NOMO-1 treated with dmso at 0.1 percent for 144 hours (cell line): ENCODE measurements around the gene GSAP.
"Not testable (repeated sequence)": the region's sequence is repeated elsewhere in the genome, so short reads cannot be mapped to it uniquely, and the experiment has no call there.

Source experiments
- DNase-seq: peaks from one replicate; lab custom pipeline; 2025; ENCODE audit not compliant: unreplicated experiment; lab: John Stamatoyannopoulos, UW

GSAP gene

DNA sequence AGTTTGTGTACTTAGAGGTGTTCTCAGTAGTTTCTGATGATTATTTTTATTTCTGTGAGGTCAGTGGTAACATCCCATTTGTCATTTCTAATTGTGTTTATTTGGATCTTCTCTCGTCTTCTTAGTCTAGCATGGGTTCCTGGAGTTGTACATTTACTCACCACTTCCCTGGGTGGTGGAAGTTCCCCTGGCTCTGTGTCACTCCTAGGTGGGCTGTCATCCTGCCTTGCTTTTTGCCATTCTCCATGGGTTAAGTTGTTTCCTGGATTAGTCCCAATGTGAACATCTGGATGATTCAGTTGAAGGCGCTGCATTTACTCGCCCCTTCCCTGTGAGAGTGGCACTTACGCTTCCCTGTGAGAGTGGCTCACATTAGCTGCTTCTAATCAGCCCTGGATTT lies 48.2 kb downstream of the GSAP start:
- DNase-seq: no peak

DNA sequence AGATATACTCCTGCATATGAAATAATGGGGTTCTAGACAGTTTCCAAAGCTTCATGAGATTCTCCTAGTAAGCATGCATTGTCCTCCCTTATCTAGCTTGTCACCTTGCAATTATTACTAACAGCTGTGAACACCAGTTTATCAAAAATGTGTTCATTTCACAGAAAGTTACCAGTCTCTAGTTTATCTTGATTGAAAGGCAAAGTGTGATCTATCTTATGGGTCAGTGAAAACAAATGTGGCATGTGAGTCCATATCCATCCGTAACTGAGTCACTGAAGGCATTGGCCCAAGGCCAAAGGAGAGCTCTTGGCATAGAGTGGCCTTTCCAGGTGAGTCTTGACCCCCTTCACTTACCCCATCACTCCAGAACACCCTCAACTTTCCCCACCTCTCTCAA lies 53.2 kb downstream of the GSAP start:
- DNase-seq: no peak

DNA sequence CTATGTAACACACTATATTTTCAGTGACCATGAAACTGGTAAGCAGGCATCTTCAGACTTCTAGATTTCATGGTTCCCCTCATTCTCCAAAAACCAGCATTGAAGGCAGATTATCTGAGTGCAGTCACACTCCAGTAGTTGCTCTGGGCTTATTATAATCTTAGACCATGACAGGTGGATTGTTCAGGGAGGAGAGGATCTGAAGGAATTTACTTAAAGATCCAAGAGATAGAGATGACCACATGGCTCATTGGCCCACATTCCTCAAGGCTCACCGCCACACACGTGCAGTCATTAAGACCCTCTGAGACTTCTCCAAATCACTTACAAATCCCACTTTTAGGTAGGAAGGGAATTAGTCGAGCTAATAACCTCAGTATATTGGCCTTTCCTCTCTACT lies 55.2 kb downstream of the GSAP start:
- DNase-seq: no peak

DNA sequence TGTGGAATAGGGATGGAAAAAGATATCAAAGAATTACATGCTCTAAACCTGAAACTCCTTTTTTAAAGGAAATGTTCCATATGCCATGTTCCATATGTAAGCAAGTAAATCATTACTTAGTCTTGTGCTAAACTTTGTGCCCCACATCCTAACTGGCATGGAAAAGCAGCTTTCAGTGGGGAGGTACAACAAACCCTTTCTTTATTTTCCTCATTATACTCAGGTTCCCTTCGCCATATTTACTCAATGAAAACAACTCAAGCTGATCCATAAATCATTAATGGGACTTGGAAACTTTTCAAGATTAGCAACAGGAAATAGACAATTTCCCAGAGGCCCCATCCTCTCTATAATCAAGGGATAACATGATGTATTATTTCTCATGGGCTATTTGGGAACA lies 56.0 kb downstream of the GSAP start:
- DNase-seq: no peak

DNA sequence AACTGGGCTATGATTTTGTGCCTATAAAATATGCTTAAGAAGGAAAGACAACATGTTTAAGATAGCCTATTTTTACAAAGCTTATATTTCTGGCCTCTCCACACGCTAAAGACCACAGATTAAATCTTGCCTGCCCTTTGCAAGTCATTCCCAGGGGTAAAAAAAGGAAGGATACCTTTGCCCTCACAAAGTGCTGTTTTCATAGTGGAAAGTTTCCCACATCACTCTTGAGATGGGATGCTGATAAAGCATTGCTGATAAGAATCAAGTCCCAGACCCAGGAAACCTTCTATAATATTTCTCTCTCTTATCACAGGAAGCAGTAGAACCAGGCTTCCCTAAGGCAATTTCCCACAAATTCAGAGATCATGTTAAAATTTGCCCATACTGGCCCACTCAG lies 56.5 kb downstream of the GSAP start:
- no peak for DNase-seq

DNA sequence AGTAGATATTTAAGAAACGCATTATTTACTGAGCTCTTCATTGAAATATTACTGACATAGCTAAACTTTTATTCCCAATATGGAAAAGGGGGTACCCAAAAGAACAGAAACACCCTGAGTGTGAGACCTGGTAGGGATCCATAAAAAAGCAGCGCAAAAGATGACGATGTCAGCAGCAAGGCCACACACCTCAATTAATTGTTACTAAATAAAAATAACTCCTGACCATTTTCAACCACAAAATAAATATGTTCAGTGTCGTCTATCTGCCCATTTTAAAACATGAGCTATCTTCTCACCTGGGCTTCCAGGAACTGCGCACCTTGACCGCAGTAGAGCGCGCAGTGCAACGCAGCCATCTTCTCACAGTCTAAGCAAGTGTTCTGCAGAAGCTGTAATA lies 61.2 kb downstream of the GSAP start:
- DNase-seq: no peak

DNA sequence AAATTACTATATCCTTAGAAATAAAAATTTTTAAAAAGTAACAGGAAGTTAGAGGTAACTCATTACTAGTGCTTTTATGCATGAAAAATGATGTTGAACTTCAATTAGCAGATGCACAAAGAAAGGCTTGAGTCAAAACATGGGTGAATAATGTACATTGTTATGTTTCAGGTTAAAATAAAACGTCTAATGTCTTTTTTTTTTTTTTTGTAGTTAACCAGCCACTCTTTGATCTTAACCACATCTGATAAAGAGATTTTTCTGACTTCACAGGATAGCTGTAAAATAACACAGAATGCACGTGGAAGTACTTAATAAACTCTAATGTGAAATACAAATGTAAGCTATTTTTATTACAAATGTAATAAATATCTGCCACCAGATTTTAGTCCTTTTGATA lies 61.7 kb downstream of the GSAP start:
- no peak for DNase-seq

DNA sequence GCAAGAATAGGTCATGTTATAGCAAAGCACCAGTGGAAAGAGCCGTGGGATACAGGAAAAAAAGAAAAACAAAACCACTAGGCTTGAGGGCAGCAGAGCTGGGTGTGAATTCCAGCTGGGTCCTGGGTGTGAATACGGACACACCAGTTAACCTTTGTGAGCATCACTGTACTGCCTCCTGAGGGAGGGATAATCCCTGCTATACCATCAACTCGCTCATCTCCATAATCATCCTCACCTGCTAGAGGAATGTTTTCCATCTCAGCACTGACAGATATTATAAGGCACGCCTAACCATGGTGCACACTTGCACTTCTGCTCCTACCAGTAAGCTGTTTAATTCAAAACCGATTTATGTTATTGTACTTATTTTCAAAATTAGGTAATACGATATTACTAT lies 62.2 kb downstream of the GSAP start:
- DNase-seq: no peak

DNA sequence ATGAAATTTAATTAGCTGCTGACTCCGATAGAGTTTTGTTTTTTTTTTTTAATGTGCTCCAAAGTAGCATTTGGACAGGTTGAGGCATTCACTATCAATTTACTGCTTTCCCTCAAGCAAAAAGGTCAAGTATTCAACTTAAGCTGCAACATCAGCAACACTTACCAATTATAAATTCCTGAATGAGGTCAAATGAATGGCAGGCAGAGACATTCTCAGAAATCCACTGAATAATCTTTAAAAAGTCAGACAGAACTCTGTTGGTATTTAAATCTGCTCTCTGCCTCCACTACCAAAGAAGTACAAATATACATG lies 62.8 kb downstream of the GSAP start:
- no peak for DNase-seq

DNA sequence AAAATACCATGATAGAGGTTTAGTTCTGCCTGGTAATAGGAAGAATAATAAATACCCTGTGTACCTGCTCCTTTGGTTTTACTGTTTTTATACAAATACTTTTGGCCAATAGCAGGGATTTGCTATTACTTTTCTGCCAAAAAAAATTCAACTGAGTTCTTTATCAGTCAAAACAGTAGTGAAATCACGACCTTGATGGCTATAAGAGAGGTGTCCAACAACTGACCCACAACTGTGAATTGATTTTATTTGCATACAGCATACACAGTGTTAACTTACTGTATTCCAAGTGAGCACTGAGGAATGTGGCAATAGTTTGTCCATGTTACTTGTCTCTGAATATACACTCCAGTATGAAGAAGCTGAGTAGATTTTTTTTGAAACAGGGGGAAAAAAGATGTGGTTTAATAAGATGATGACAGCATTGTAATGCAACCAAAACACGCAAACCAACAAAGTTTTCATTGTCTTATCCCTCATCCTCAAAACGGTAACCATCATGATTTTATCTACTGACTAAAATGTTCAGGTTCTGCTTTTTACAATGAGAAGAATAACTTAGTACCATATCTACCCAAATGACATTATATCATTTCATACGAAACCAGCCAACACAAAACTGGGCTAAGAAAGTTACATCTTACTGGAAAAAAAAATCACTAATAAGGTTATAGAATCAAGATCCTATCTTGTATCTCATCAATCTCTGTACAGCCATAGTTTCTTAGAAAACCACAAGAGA lies 63.3 kb downstream of the GSAP start:
- DNase-seq: no peak

DNA sequence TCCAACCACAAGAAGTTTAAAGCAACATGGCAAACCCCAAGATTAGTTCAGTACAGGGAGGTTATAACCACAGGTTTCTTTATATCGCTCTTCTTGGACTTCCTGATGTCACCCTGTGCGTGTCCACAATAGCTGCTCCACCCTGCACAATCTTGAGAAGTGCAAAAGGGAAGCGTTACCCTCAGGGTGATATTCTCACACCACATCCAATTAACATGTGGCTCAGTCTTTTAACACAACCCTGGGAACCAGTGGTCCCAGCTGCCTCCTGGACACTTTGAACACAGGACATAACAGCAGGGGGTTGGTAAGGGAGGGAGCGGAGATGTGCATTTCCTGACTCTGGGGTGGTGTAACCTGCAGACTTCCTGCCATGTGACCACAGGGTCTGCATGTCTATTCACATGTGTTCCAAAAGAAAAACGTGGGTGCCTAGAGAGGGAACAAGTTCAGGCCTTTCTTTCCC lies 64.6 kb downstream of the GSAP start:
- peak; percentile 98 for DNase-seq

DNA sequence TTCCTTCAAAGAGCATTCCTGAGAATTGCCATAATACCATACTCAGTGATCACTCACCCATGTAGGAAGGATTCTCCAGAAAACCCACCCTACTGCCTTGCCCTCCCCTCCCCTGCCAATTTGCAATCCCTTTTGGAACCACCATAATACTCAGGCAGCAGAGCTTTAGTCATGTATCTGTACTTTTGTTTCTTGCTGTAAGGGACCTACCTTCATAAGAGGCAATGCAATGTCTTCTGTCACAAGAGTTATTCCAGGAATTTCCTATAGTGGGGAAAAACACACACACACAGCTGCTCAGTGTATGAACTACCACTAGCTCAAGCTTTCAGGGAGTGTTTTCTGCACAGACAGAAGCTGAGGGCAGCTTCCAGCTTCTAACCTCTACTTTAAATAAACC lies 67.0 kb downstream of the GSAP start:
- no peak for DNase-seq

DNA sequence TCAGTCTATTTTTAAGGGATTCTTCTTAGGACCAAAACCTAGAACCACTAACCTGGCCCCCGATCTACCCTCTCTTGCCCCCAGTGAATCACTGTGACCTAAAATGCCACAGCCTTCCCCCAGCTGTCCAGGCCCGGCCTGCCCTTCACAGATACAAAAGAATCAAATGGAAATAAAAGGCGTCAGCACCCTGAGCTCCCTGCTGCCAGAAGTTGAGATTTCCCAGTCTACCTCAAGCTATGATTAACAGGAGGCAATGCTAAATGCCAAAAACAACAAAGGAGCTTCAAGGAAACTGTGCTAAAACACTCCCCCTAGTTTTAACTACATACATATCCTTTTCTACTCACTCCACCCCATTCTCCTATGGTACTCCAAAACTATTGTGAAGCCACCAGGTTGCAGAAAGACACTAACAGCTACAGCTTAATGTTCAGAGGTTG lies 67.8 kb downstream of the GSAP start:
- no peak for DNase-seq

DNA sequence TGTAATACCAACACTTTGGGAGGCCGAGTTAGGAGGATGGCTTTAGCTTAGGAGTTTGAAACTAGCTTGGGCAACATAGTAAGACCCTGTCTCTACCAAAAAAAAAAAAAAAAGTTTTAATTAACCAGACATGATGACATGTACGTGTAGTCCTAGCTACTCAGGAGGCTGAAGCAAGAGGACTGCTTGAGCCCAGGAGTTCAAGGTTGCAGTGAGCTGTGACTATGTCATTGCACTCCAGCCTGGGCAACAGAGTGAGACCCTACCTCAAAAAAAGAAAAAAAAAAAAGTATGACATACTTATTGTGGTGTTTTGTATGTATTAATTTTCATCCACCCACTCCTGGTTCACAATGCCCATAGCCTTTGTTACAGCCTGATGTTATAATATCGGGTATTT lies 69.7 kb downstream of the GSAP start:
- DNase-seq: no peak

DNA sequence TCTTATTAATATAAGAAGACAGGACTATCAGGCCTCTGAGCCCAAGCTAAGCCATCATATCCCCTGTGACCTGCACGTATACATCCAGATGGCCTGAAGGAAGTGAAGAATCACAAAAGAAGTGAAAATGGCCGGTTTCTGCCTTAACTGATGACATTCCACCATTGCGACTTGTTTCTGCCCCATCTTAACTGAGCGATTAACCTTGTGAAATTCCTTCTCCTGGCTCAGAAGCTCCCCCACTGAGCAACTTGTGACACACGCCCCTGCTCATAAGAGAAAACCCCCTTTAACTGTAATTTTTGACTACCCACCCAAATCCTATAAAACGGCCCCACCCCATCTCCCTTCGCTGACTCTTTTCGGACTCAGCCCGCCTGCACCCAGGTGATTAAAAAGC lies 70.7 kb downstream of the GSAP start:
- DNase-seq: not testable (repeated sequence)

DNA sequence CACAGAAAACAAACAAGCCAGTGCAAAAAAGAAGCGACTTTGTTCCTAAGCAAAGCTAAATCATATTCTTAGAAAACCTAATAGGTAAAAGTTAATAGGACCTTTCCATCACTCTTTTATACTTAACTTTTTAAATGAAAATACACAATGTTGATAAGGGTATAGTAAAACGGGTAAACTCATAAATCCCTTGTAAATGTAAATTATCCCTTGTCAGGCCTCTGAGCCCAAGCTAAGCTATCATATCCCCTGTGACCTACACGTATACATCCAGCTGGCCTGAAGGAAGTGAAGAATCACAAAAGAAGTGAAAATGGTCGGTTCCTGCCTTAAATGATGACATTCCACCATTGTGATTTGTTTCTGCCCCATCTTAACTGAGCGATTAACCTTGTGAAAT lies 76.4 kb downstream of the GSAP start:
- DNase-seq: no peak

DNA sequence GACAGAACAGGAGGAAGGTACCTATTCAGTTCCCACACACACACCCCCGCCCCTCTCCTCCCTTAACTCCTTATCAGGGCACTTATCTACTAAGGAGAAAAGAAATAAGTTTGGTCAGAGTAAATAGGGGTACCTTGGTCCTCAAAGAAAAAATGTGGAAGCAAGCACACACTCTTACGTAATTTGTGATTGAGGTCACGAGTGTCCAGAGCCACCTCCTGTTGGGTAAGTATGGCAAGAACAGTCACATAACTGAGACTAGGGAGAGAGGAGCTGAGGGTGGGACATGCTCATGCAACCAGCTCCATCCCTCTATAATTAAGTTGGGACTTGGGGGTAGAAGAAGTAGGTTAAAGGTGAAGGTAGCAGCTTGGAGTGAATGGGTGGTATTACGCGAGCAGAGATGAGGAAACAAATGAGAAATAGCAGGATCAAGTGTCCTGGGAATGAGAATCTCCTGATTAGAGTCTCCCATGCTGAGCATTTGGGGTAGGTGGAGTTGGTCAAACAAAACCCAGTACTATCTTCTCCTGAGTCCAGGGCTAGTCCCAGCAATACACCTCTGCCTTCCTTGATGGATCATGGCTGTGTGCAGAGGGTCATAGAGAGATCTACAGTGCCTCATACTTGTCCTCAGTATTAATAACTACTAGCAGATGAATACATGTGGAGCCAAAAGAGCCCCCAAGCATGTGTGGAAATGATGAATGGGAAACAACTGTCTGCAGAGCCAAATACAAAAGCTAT lies 77.1 kb downstream of the GSAP start:
- DNase-seq: peak; percentile 89

DNA sequence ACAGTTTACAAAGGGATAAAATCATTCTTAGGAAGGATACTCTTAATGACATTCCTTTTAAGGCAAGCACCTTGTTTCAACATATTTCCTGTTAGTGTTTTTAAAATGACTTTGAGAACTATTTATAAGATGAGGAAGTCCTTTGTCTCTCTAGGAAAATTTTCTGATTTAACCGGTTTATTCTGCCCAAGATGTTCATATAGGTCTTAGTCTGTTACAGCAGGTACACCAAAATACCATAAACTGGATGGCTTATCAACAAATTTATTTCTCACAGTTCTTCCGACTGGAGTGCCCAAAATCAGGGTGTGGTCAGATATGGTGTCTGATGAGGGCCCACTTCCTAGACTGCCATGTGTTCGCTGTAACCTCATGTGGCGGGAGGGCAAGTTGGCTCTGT lies 77.9 kb downstream of the GSAP start:
- peak; percentile 73 for DNase-seq

DNA sequence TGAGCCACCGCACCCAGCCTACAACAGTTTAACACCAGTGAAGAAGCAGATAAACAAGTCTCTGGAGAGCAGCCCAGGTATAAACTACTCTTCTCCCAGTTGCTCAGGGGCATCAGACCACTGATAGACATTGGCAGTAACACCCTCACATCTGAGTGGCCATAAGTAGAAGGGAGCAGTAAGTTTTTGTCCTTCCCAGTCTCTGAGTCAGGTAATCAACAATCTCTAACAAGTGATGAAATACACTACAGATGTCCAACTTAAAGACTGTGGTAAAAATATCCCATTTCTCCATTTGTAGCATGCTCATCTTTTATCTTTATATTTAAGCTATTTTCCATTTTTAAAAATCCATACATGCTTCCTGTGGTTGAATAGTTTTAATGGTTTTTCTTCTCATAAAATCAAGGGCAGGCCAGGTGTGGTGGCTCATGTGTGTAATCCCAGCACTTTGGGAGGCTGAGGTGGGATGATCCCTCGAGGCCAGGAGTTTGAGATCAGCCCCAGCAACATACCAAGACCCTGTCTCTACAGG lies 78.6 kb downstream of the GSAP start:
- no peak for DNase-seq

DNA sequence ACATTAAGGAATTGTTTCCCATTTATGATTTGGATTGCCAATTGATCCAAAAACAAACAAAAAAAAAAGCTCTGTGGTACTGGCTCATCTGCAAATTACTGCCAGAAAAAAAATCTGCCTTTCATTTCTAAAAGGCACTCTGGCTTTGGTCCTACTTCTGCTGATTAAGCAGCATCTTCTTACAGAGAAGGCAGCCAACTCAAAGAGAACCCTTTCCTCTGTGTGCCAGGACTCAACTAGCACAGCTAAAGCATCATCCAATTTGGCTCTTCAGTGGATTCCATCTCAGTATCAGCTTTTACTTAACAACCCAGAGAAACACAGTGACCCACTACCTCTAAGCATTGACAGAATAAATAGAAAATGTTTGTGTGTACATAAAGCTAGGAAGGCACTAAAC lies 80.6 kb downstream of the GSAP start:
- DNase-seq: no peak

DNA sequence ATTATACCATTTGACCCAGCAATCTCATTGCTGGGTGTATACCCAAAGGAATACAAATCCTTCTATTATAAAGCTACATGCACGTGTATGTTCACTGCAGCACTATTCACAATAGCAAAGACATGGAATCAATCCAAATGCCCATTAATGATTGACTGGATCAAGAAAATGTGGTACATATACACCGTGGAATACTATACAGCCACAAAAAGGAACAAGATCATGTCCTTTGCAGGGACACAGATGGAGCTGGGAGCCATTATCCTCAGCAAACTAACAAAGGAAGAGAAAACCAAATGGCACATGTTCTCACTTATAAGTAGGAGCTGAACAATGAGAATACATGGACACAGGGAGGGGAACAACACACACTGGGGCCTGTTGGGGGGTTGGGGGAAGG lies 82.1 kb downstream of the GSAP start:
- DNase-seq: not testable (repeated sequence)

DNA sequence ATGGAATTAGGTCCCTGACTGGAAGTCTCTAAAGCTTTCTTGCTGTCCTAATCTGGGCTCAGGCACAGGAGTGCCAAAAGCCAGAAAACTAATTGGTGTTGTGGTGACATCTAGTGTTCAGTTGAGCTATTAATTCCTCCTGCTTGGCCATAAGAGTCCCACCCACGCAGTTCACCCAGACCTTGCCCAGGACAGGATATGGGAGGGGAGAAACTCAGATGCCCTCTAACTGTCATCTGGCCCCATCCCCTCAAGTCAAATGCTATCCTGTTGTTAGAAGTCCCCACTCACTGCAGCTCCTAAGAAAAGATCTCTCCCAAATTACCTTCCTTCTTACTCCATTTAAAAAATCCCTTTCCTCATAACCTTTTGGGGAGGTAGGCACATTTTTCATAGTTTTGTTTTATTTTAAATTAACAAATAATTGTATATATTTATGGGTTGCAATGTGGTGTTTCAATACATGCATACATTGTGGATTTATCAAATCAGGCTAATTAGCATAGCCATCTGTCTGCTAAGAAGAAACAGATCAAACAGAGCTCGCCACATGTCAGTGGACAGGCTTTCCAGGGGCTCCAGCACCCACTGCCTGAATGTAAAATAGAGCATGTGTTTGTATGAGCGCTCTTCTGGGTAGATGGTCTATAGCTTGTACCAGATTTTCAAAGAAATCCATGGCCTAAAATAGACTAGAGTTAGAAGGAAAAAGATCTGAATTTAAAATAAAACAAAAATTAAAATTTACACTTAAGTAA lies 84.0 kb downstream of the GSAP start:
- DNase-seq: peak; percentile 97
